HEK293 (cell line): ENCODE data around the gene KLHL17.

ENCODE experiments used
- AEBP2 ChIP-seq: fragments of 450-650 bp; formaldehyde crosslinking; IDR thresholded peaks from 2 replicates; pipeline ENCODE4 v1.5.1; 2016; ENCODE audit warnings: missing biosample characterization, missing genetic modification characterization, borderline replicate concordance
- CTCF ChIP-seq: fragments of 450-650 bp; formaldehyde crosslinking; IDR thresholded peaks from 2 replicates; pipeline ENCODE4 v1.5.1; 2016; ENCODE audit warnings: missing biosample characterization, missing genetic modification characterization
- ELK4 ChIP-seq: IDR thresholded peaks from 2 replicates; pipeline ENCODE4 v1.6.1; 2011; ENCODE audit warnings: mild to moderate bottlenecking, low read depth, low read length, borderline replicate concordance
- GLIS2 ChIP-seq: fragments of 450-650 bp; formaldehyde crosslinking; IDR thresholded peaks from 2 replicates; pipeline ENCODE4 v1.5.1; 2016; ENCODE audit warnings: missing biosample characterization, missing genetic modification characterization
- KLF8 ChIP-seq: fragments of 450-650 bp; formaldehyde crosslinking; IDR thresholded peaks from 2 replicates; pipeline ENCODE4 v1.5.1; 2016; ENCODE audit warnings: missing biosample characterization, missing genetic modification characterization
- PRDM6 ChIP-seq: fragments of 450-650 bp; formaldehyde crosslinking; IDR thresholded peaks from 2 replicates; pipeline ENCODE4 v1.5.1; 2017; ENCODE audit warnings: missing biosample characterization, missing genetic modification characterization
- SALL2 ChIP-seq: fragments of 450-650 bp; formaldehyde crosslinking; IDR thresholded peaks from 2 replicates; pipeline ENCODE4 v1.5.0; 2017; ENCODE audit warnings: missing biosample characterization, mild to moderate bottlenecking, missing genetic modification characterization, borderline replicate concordance
- SP2 ChIP-seq: fragments of 450-650 bp; formaldehyde crosslinking; IDR thresholded peaks from 2 replicates; pipeline ENCODE4 v1.5.1; 2016; ENCODE audit warnings: missing biosample characterization, missing genetic modification characterization
- SP3 ChIP-seq: fragments of 450-650 bp; formaldehyde crosslinking; IDR thresholded peaks from 2 replicates; pipeline ENCODE4 v1.5.1; 2016; ENCODE audit warnings: missing biosample characterization, missing genetic modification characterization
- ZBTB44 ChIP-seq: fragments of 450-650 bp; IDR thresholded peaks from 2 replicates; pipeline ENCODE4 v1.5.1; 2018; ENCODE audit warnings: missing biosample characterization, mild to moderate bottlenecking, missing genetic modification characterization
- ZBTB48 ChIP-seq: fragments of 450-650 bp; formaldehyde crosslinking; IDR thresholded peaks from 2 replicates; pipeline ENCODE4 v1.5.1; 2016; ENCODE audit warnings: missing biosample characterization, missing genetic modification characterization
- ZBTB49 ChIP-seq: fragments of 450-650 bp; formaldehyde crosslinking; IDR thresholded peaks from 2 replicates; pipeline ENCODE4 v1.5.1; 2016; ENCODE audit warnings: missing biosample characterization, missing genetic modification characterization, low read depth
- ZBTB7A ChIP-seq: fragments of 450-650 bp; formaldehyde crosslinking; IDR thresholded peaks from 2 replicates; pipeline ENCODE4 v1.5.1; 2016; ENCODE audit warnings: low read depth, missing biosample characterization, missing genetic modification characterization
- ZEB2 ChIP-seq: fragments of 450-650 bp; formaldehyde crosslinking; IDR thresholded peaks from 2 replicates; pipeline ENCODE4 v1.5.1; 2016; ENCODE audit warnings: missing biosample characterization, missing genetic modification characterization
- ZFHX2 ChIP-seq: fragments of 450-650 bp; formaldehyde crosslinking; conservative IDR thresholded peaks from 2 replicates; pipeline ENCODE4 v1.5.1; 2016; ENCODE audit warnings: missing biosample characterization, missing genetic modification characterization
- ZNF146 ChIP-seq: fragments of 450-650 bp; formaldehyde crosslinking; IDR thresholded peaks from 2 replicates; pipeline ENCODE4 v1.5.1; 2016; ENCODE audit warnings: missing biosample characterization, missing genetic modification characterization
- ZNF223 ChIP-seq: fragments of 450-650 bp; formaldehyde crosslinking; IDR thresholded peaks from 2 replicates; pipeline ENCODE4 v1.5.1; 2016; ENCODE audit warnings: missing biosample characterization, missing genetic modification characterization
- ZNF335 ChIP-seq: fragments of 450-650 bp; formaldehyde crosslinking; conservative IDR thresholded peaks from 2 replicates; pipeline ENCODE4 v1.5.1; 2016; ENCODE audit warnings: missing biosample characterization, missing genetic modification characterization
- ZNF423 ChIP-seq: fragments of 450-650 bp; formaldehyde crosslinking; IDR thresholded peaks from 2 replicates; pipeline ENCODE4 v1.5.1; 2016; ENCODE audit warnings: missing biosample characterization, missing genetic modification characterization
- ZNF513 ChIP-seq: fragments of 450-650 bp; IDR thresholded peaks from 2 replicates; pipeline ENCODE4 v1.5.1; 2018; ENCODE audit warnings: missing biosample characterization, missing genetic modification characterization
- ZNF600 ChIP-seq: fragments of 450-650 bp; formaldehyde crosslinking; IDR thresholded peaks from 2 replicates; pipeline ENCODE4 v1.5.1; 2016; ENCODE audit warnings: missing biosample characterization, missing genetic modification characterization
- ZNF629 ChIP-seq: fragments of 450-650 bp; formaldehyde crosslinking; IDR thresholded peaks from 2 replicates; pipeline ENCODE4 v1.5.1; 2017; ENCODE audit warnings: missing biosample characterization, missing genetic modification characterization
- ZNF704 ChIP-seq: fragments of 450-650 bp; formaldehyde crosslinking; IDR thresholded peaks from 2 replicates; pipeline ENCODE4 v1.5.1; 2016; ENCODE audit warnings: missing biosample characterization, missing genetic modification characterization

KLHL17 gene

GRCh38 chr1:941588-942383 lies 18.6 kb upstream of the KLHL17 start (continued):
- TF ChIP-seq SP2 (peak; percentile 43), ZNF423 (tag by site-specific recombination) (peak; percentile 82), ELK4 (no peak; the same call in 1 of the 2 replicates), ZFHX2 (tag by site-specific recombination) (peak; percentile 96), ZEB2 (tag by site-specific recombination) (peak; percentile 30; the same call in 1 of the 2 replicates), ZNF704 (no peak), ZNF146 (tag by site-specific recombination) (no peak; the same call in 1 of the 2 replicates), ZNF223 (tag by site-specific recombination) (no peak), ZNF513 (tag by site-specific recombination) (0 out of 2 replicates have a peak, but pooled peaks have one; percentile 21), AEBP2 (tag by site-specific recombination) (0 out of 2 replicates have a peak, but pooled peaks have one; percentile 16), GLIS2 (tag by site-specific recombination) (peak; percentile 94), CTCF (tag by site-specific recombination) (0 out of 2 replicates have a peak, but pooled peaks have one; percentile 22), ZNF335 (tag by site-specific recombination) (peak; percentile 37), ZNF600 (tag by site-specific recombination) (peak; percentile 85), PRDM6 (tag by site-specific recombination) (peak; percentile 68), ZBTB44 (peak; percentile 99), SP3 (peak; percentile 42; the same call in 1 of the 2 replicates), ZBTB49 (tag by site-specific recombination) (no peak), SALL2 (tag by site-specific recombination) (no peak), ZBTB48 (0 out of 2 replicates have a peak, but pooled peaks have one; percentile 12), ZBTB7A (tag by site-specific recombination) (peak; percentile 97), ZNF629 (peak; percentile 23), KLF8 (tag by site-specific recombination) (peak; percentile 63)
